Fibroblast of pulmonary artery (primary cell): ENCODE data around the gene ATP13A3.

Experiments
- DNase-seq: peaks from one replicate; pipeline ENCODE4 v3.0.0-alpha.2; 2010; ENCODE audit warnings: low read depth
- H3K4me3 ChIP-seq: replicated peaks from 2 replicates; pipeline ENCODE4 v1.5.1; 2011; ENCODE audit warnings: low read depth, mild to moderate bottlenecking, control low read depth, low read length, moderate library complexity
- CTCF ChIP-seq: IDR thresholded peaks from 2 replicates; pipeline ENCODE4 v1.5.1; 2011; ENCODE audit warnings: mild to moderate bottlenecking, control low read depth, low read length, inconsistent platforms; ENCODE audit errors: missing control alignments

ATP13A3 gene

GRCh38 chr3:194405766-194406165, 81.0 kb downstream of the ATP13A3 start:
- H3K4me3 ChIP-seq, result no peak overlapping the region
- no peak for DNase-seq
- TF ChIP-seq CTCF, result no peak

GRCh38 chr3:194404365-194405140, 82.2 kb downstream of the ATP13A3 start:
- no peak overlapping the region for H3K4me3 ChIP-seq
- TF ChIP-seq CTCF, result peak; percentile 62
- DNase-seq, result peak; percentile 75

- H3K4me3 ChIP-seq, result no peak overlapping the region
- no peak for TF ChIP-seq CTCF
- DNase-seq, result no peak
Measured at GRCh38 chr3:194401868-194402329, 84.9 kb downstream of the ATP13A3 start.

- TF ChIP-seq CTCF, result no peak
- no peak overlapping the region for H3K4me3 ChIP-seq
- DNase-seq, result no peak
Measured at GRCh38 chr3:194401346-194401745, 85.5 kb downstream of the ATP13A3 start.

GRCh38 chr3:194399874-194400411, 86.9 kb downstream of the ATP13A3 start:
- no peak for DNase-seq
- H3K4me3 ChIP-seq, result no peak overlapping the region
- TF ChIP-seq CTCF, result no peak

- peak; percentile 35 for DNase-seq
- no peak for TF ChIP-seq CTCF
- H3K4me3 ChIP-seq, result peak within 1 kb of the TSS; percentile 12
Measured at GRCh38 chr3:194399166-194399565, 87.6 kb downstream of the ATP13A3 start, which contains the start of gene GP5. GP5 (minus strand) TSS chr3:194399266; CDS start chr3:194398282, 984 bp downstream.
